ENCODE data around the gene LGR5. TPM values are rescaled to one million over a fixed set of nuclear protein-coding genes. Genes with fewer than 3 reads are reported as not detected.

Gene LGR5
- total RNA-seq, 1 experiment from 2014 or later = not detected

- TF ChIP-seq REST (IDR thresholded peaks at IDR 0.05; ENCODE audit: low read depth) (no peak), POLR2AphosphoS5 (IDR thresholded peaks at IDR 0.05; ENCODE audit: low read depth, low read length) (no peak), SP1 (IDR thresholded peaks at IDR 0.05; ENCODE audit: low read depth) (no peak), SRF (IDR thresholded peaks at IDR 0.05; ENCODE audit: low read depth) (no peak)
Observed at GRCh38 chr12:71417181-71417580, 22.4 kb upstream of the LGR5 start (continued).

- DNase-seq (ENCODE audit: low read depth, low spot score) (no peak), ATAC-seq (no peak)
- Histone ChIP-seq H3K9ac (ENCODE audit: low read length) (no peak overlapping the region), H3K79me2 (ENCODE audit: insufficient read depth, low read length) (no peaks in the 10 kb centered on the region), H3K4me2 (ENCODE audit: low read length) (no peak overlapping the region), H4K20me1 (ENCODE audit: insufficient read depth) (no peaks in the 10 kb centered on the region), H3K4me1 (ENCODE audit: control insufficient read depth in 1 of 2, insufficient read depth in 2 of 2, low read length in 2 of 2) (no peaks in the 10 kb centered on the region), H3K27ac (ENCODE audit: low read depth, low read length) (no peak overlapping the region), H3K4me3 (replicated peaks in 1 of 2; ENCODE audit: low read depth in 1 of 2, low read length in 2 of 2) (no peak overlapping the region), H3K9me3 (ENCODE audit: control insufficient read depth in 1 of 2, insufficient read depth in 1 of 2, low read depth in 1 of 2, low read length in 2 of 2) (no peaks in the 10 kb centered on the region), H3K36me3 (ENCODE audit: control insufficient read depth in 1 of 2, insufficient read depth in 2 of 2, low read length in 2 of 2) (no peaks in the 10 kb centered on the region), H3K27me3 (ENCODE audit: insufficient read depth, low read length) (no peaks in the 10 kb centered on the region), H3K9me2 (ENCODE audit: insufficient read depth) (no peaks in the 10 kb centered on the region), H2AFZ (ENCODE audit: low read depth, low read length, poor library complexity, severe bottlenecking) (no peak overlapping the region)
- intact Hi-C loops (cut with micrococcal nuclease) = no loop called here
- ChIA-PET RAD21 (ENCODE audit: low non-redundant PET in 1 of 2, low total read pairs in 2 of 2, uncharacterized antibody in 2 of 2, unreplicated experiment in 2 of 2) (no interaction called here), POLR2A (no interaction called here), CTCF (no interaction called here)
- BruUV-seq (replicated peaks) = no TSS peak
- TF ChIP-seq EZH2 (IDR thresholded peaks at IDR 0.05) (no peak), ZBTB33 (IDR thresholded peaks at IDR 0.05; ENCODE audit: extremely low read depth, insufficient replicate concordance, low read length) (no peak), SIN3A (IDR thresholded peaks at IDR 0.05; ENCODE audit: low read depth) (no peak), CTCF (IDR thresholded peaks at IDR 0.05 in 2 of 3, conservative IDR thresholded peaks at IDR 0.05 in 1 of 3; ENCODE audit: borderline replicate concordance in 1 of 3, insufficient read depth in 1 of 3, low read depth in 2 of 3, low read length in 2 of 3) (no peak), FOSL1 (IDR thresholded peaks at IDR 0.05; ENCODE audit: low read depth) (no peak), TCF7L2 (IDR thresholded peaks at IDR 0.05; ENCODE audit: borderline replicate concordance, extremely low read depth, insufficient read depth, insufficient read length) (no peak)
Observed at GRCh38 chr12:71420775-71421406, 18.7 kb upstream of the LGR5 start.
